Central memory CD8-positive, alpha-beta T cell (primary cell): ENCODE results near the gene ALDH1L1.
A peak's percentile ranks its signal among the peaks of the same experiment; 100 is the strongest.

Experiments used
- ATAC-seq: fragments of 150-1000 bp; cut with Tn5 transposase; replicated peaks from 2 replicates; pipeline ENCODE4 v1.10.0; 2022; ENCODE audit warnings: mild to moderate bottlenecking, moderate FRiP score, moderate number of reproducible peaks; ENCODE audit not compliant: poor library complexity, severe bottlenecking; ENCODE audit errors: extremely low read depth
- DNase-seq, 2 donors: peaks; one replicate each; pipeline ENCODE4 v3.0.0; 2021; ENCODE audit warnings: low spot score in 2 of 2
- H3K27ac Mint-ChIP-seq: one replicate; pipeline ENCODE4 v1.8.0; 2022; ENCODE audit warnings: low read depth, mild to moderate bottlenecking, moderate library complexity, mixed read lengths
- H3K27me3 Mint-ChIP-seq: one replicate; pipeline ENCODE4 v1.8.0; 2022; ENCODE audit warnings: mixed read lengths
- H3K36me3 Mint-ChIP-seq: one replicate; pipeline ENCODE4 v1.8.0; 2022; ENCODE audit warnings: mild to moderate bottlenecking, moderate library complexity, mixed read lengths; ENCODE audit not compliant: insufficient read depth
- H3K4me1 Mint-ChIP-seq: one replicate; pipeline ENCODE4 v1.8.0; 2022; ENCODE audit warnings: mixed read lengths
- H3K4me3 Mint-ChIP-seq: one replicate; pipeline ENCODE4 v1.8.0; 2022; ENCODE audit warnings: mild to moderate bottlenecking, moderate library complexity, mixed read lengths
- H3K9me3 Mint-ChIP-seq: one replicate; pipeline ENCODE4 v1.8.0; 2022; ENCODE audit warnings: mixed read lengths

ALDH1L1 gene

GRCh38 chr3:126180477-126181397, at the start of gene ALDH1L1:
Gene ALDH1L1 (minus strand): TSS chr3:126180586. CDS start chr3:126160979, 19,607 bp downstream.
- H3K36me3 Mint-ChIP-seq: peaks cover 2% of the 10 kb centered on the region
- no peak within 1 kb of the TSS for H3K27ac Mint-ChIP-seq
- H3K4me1 Mint-ChIP-seq: no peaks in the 10 kb centered on the region
- DNase-seq (no peak), ATAC-seq (no peak)
- no peaks in the 10 kb centered on the region for H3K9me3 Mint-ChIP-seq
- peaks cover 74% of the 10 kb centered on the region for H3K27me3 Mint-ChIP-seq
- no peak within 1 kb of the TSS for H3K4me3 Mint-ChIP-seq

- Mint-ChIP-seq H3K27ac (no peak overlapping the region), H3K36me3 (no peaks in the 10 kb centered on the region), H3K4me1 (no peaks in the 10 kb centered on the region), H3K4me3 (no peak overlapping the region), H3K9me3 (no peaks in the 10 kb centered on the region), H3K27me3 (peaks cover 51% of the 10 kb centered on the region)
- ATAC-seq (no peak), DNase-seq (no peak)
Observed at GRCh38 chr3:126226374-126226773, 46.0 kb upstream of the ALDH1L1 start.

GRCh38 chr3:126216416-126216815, 36.0 kb upstream of the ALDH1L1 start:
- H3K27ac Mint-ChIP-seq: no peak overlapping the region
- DNase-seq (no peak), ATAC-seq (no peak)
- H3K9me3 Mint-ChIP-seq: peaks cover 4% of the 10 kb centered on the region
- no peak overlapping the region for H3K4me3 Mint-ChIP-seq
- peaks cover 1% of the 10 kb centered on the region for H3K36me3 Mint-ChIP-seq
- peaks cover 5% of the 10 kb centered on the region for H3K4me1 Mint-ChIP-seq
- H3K27me3 Mint-ChIP-seq: peaks cover 91% of the 10 kb centered on the region

GRCh38 chr3:126213379-126214028, 33.1 kb upstream of the ALDH1L1 start:
- H3K4me3 Mint-ChIP-seq: peak overlapping the region; percentile 29
- ATAC-seq (no peak), DNase-seq (no peak)
- no peak overlapping the region for H3K27ac Mint-ChIP-seq
- no peaks in the 10 kb centered on the region for H3K9me3 Mint-ChIP-seq
- H3K4me1 Mint-ChIP-seq: peaks cover 5% of the 10 kb centered on the region
- peaks cover 1% of the 10 kb centered on the region for H3K36me3 Mint-ChIP-seq
- peaks cover 97% of the 10 kb centered on the region for H3K27me3 Mint-ChIP-seq

GRCh38 chr3:126212620-126213378, 32.4 kb upstream of the ALDH1L1 start:
- H3K27ac Mint-ChIP-seq: no peak overlapping the region

DNA sequence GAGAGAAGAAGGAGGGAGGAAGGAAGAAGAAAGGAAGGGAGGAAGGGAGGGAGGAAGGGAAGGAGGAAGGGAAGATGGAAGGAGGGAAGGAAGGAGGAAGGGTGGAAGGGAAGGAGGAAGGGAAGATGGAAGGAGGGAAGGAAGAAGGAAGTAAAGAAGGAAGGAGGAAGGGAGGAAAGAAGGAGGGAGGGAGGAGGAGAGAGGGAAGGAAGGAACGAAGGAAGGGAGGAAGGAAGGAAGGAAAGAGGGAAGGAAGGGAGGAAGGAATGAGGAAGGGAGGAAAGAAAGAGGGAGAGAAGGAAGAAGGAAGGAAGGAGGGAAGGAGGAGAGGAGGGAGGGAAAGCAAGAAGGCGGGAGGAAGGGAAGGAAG, 31.8 kb upstream of the ALDH1L1 start:
- no peak for ATAC-seq
- Mint-ChIP-seq H3K4me1 (peaks cover 5% of the 10 kb centered on the region), H3K36me3 (no peaks in the 10 kb centered on the region), H3K27ac (no peak overlapping the region), H3K27me3 (peaks cover 93% of the 10 kb centered on the region), H3K9me3 (no peaks in the 10 kb centered on the region), H3K4me3 (peak overlapping the region; percentile 69)
- DNase-seq: no peak

More at GRCh38 chr3:126212620-126213378, 32.4 kb upstream of the ALDH1L1 start:
- Mint-ChIP-seq H3K27me3 (peaks cover 98% of the 10 kb centered on the region), H3K36me3 (no peaks in the 10 kb centered on the region), H3K4me3 (peak overlapping the region; percentile 69), H3K9me3 (no peaks in the 10 kb centered on the region), H3K4me1 (peaks cover 5% of the 10 kb centered on the region)
- DNase-seq (no peak), ATAC-seq (no peak)

DNA sequence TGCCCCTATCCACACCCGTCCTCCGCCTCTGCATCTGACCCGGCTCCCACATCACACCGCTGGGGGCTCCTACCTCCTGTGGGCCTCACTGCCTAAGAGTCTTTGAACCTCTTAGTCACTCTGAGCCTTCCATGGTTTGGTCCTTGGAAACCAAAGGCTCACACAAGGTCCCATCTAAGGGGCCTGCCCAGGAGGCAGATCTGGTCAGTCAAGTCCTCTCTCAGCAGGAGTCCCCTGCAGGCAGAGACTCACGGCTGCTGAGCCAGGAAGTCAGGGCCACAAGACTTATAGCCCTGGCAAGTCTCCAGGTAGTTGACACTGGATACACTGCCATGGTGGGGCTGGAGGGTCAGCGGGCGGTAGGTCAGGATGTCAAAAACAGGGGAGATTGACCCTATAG, 31.2 kb upstream of the ALDH1L1 start:
- H3K4me3 Mint-ChIP-seq: peak overlapping the region; percentile 69
- H3K9me3 Mint-ChIP-seq: no peaks in the 10 kb centered on the region
- peaks cover 86% of the 10 kb centered on the region for H3K27me3 Mint-ChIP-seq
- H3K27ac Mint-ChIP-seq: no peak overlapping the region
- peaks cover 5% of the 10 kb centered on the region for H3K4me1 Mint-ChIP-seq
- ATAC-seq (no peak), DNase-seq (no peak)
- no peaks in the 10 kb centered on the region for H3K36me3 Mint-ChIP-seq

DNA sequence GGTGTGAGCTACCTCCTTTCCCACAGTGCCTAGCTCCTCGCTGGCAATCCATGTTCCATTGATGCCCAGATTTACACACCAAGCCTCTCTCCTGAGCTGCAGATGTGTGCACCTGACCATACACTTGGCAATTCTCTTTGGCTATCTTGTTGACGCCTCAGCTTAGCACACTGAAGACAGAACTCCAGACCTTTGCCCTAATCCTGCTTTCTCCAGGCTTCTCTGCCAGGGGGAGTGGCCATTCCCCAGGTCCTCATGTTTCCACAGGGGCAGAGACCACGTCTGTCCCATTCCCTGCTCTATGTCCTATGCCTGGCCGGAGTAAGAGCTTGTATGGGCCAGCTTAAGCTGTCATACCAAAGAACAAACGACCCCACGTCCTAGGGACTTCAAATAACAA, 30.2 kb upstream of the ALDH1L1 start:
- H3K27me3 Mint-ChIP-seq: peaks cover 77% of the 10 kb centered on the region
- no peaks in the 10 kb centered on the region for H3K36me3 Mint-ChIP-seq
- DNase-seq: no peak
- no peaks in the 10 kb centered on the region for H3K9me3 Mint-ChIP-seq
- H3K4me3 Mint-ChIP-seq: no peak overlapping the region
- peaks cover 5% of the 10 kb centered on the region for H3K4me1 Mint-ChIP-seq
- ATAC-seq: no peak
- H3K27ac Mint-ChIP-seq: no peak overlapping the region

- Mint-ChIP-seq H3K4me1 (peaks cover 5% of the 10 kb centered on the region), H3K27me3 (peaks cover 75% of the 10 kb centered on the region), H3K9me3 (no peaks in the 10 kb centered on the region), H3K36me3 (no peaks in the 10 kb centered on the region), H3K4me3 (no peak overlapping the region), H3K27ac (no peak overlapping the region)
- DNase-seq (no peak), ATAC-seq (no peak)
Observed at GRCh38 chr3:126209741-126210140, 29.4 kb upstream of the ALDH1L1 start.

DNA sequence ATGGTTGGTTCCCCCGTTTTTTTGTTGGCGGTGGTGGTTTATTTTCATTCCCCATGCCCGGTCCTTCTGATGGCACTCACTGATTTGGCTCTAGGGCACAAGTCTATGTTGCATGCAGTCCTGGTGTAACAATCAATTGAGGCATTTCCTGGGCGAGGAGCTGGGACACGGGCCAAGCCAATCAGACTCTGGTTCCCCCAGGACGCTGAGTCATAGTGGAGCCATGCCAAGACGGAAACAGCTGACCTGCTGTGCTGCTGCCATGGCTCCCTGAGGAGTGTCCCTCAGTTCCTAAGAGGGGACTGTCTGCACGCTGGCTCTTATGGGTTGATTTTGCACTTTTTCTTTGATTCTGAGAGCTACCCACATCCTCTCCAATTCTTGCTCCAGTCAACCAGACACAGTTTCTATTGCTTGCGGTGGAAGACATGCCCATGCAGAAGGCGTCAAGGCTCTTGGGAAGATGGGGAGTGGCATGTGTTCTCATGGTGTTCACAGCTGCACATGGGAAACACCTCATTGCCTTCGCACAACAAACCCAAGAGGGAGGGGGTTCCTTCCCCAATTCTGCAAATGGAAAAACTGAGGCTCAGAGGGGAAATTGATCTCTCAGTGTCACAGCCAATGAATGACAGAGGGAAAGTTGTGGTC, 28.3 kb upstream of the ALDH1L1 start:
- no peak overlapping the region for H3K27ac Mint-ChIP-seq
- no peaks in the 10 kb centered on the region for H3K9me3 Mint-ChIP-seq
- H3K4me1 Mint-ChIP-seq: peaks cover 5% of the 10 kb centered on the region
- no peak overlapping the region for H3K4me3 Mint-ChIP-seq
- DNase-seq: no peak
- H3K27me3 Mint-ChIP-seq: peaks cover 75% of the 10 kb centered on the region
- H3K36me3 Mint-ChIP-seq: no peaks in the 10 kb centered on the region
- no peak for ATAC-seq

DNA sequence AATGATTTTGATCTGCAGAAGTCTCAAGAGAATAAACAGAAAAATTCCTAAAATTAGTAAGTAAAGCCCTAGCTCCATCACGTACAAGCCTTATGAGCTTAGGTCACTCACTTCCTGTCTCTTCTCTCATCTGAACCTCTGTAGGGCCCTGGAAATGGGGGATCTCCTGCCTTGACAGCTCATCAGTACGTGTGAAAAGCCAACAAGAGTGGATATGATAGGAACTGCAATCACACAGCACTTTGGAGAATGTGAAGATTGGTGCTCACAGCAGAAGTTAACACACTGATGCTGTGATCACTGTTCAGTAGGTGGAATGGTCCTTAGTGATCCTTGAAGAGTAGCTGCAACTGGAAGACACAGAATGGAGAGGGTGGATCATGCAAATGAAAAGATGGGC, 27.8 kb upstream of the ALDH1L1 start:
- Mint-ChIP-seq H3K9me3 (no peaks in the 10 kb centered on the region), H3K27me3 (peaks cover 75% of the 10 kb centered on the region), H3K36me3 (no peaks in the 10 kb centered on the region), H3K4me1 (peaks cover 5% of the 10 kb centered on the region), H3K4me3 (no peak overlapping the region), H3K27ac (no peak overlapping the region)
- DNase-seq (no peak), ATAC-seq (no peak)

DNA sequence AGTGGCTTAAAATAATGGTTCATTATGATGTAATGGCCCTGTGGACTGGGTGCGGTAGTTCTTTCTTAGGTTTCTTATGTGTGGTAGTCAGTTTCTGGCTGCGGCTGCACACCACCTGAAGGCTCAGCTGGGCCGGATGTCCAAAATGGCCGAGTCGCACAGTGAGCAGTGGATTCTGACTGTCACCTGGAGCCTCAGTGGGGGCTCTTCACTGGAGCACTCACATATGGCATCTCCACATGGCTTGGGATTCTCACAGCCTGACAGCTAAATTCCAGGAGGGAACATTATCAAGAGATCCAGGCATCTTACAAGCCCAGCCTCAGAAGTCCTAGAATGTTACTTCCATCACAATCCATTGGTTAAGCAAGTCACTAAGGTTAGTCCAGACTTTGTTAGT, 26.8 kb upstream of the ALDH1L1 start:
- no peaks in the 10 kb centered on the region for H3K9me3 Mint-ChIP-seq
- H3K4me3 Mint-ChIP-seq: no peak overlapping the region
- no peaks in the 10 kb centered on the region for H3K36me3 Mint-ChIP-seq
- H3K4me1 Mint-ChIP-seq: no peaks in the 10 kb centered on the region
- DNase-seq: no peak
- no peak overlapping the region for H3K27ac Mint-ChIP-seq
- ATAC-seq: no peak
- peaks cover 76% of the 10 kb centered on the region for H3K27me3 Mint-ChIP-seq
